Keratinocyte (primary cell): Measurements from ENCODE around the gene XRCC3. TPM values are rescaled to one million over a fixed set of nuclear protein-coding genes. Genes with fewer than 3 reads are reported as not detected.

Experiments
- DNase-seq: peaks from one replicate; pipeline ENCODE4 v3.0.0-alpha.2; 2011; ENCODE audit warnings: low read depth, missing footprints, low spot score
- FAIRE-seq: peaks from 2 replicates; lab custom pipeline; 2011; peaks lifted over from hg19 to GRCh38; lab: Jason Lieb, UNC
- H2AFZ ChIP-seq: 2 replicates; pipeline ENCODE4 v1.6.0; 2012; ENCODE audit warnings: low read length, control low read depth, inconsistent platforms; ENCODE audit not compliant: control insufficient read depth
- H3K27ac ChIP-seq: 2 replicates; pipeline ENCODE4 v1.5.1; 2011; ENCODE audit warnings: low read length; ENCODE audit not compliant: control insufficient read depth, insufficient read depth
- H3K27me3 ChIP-seq: 3 replicates; pipeline ENCODE4 v1.6.0; 2011; ENCODE audit warnings: low read length; ENCODE audit not compliant: control insufficient read depth, insufficient read depth; ENCODE audit errors: extremely low read depth
- H3K36me3 ChIP-seq, 2 experiments: 2 replicates in 1 of 2; 3 replicates in 1 of 2; pipeline ENCODE4 v1.5.1; 2011; ENCODE audit warnings: low read length in 2 of 2, mild to moderate bottlenecking in 1 of 2; ENCODE audit not compliant: control insufficient read depth in 2 of 2, insufficient read depth in 2 of 2; ENCODE audit errors: extremely low read depth in 1 of 2
- H3K4me1 ChIP-seq: 3 replicates; pipeline ENCODE4 v1.5.1; 2011; ENCODE audit warnings: low read length; ENCODE audit not compliant: control insufficient read depth, insufficient read depth; ENCODE audit errors: extremely low read depth
- H3K4me2 ChIP-seq: 3 replicates; pipeline ENCODE4 v1.6.0; 2011; ENCODE audit warnings: low read depth, low read length; ENCODE audit not compliant: control insufficient read depth, insufficient read depth; ENCODE audit errors: extremely low read depth
- H3K4me3 ChIP-seq, 3 experiments: fragments of 200-600 bp in 1 of 3; sonication (generic) in 1 of 3; 2 replicates in 2 of 3; 3 replicates in 1 of 3; pipeline ENCODE4 v1.5.1; 2011 to 2016; ENCODE audit warnings: low read length in 3 of 3, mild to moderate bottlenecking in 3 of 3, control low read depth in 2 of 3, inconsistent platforms in 1 of 3, low read depth in 1 of 3, mixed read lengths in 1 of 3, mixed run types in 1 of 3, moderate library complexity in 1 of 3; ENCODE audit not compliant: control insufficient read depth in 2 of 3, insufficient read depth in 2 of 3; ENCODE audit errors: extremely low read depth in 1 of 3
- H3K79me2 ChIP-seq: 2 replicates; pipeline ENCODE4 v1.6.0; 2012; ENCODE audit warnings: low read length; ENCODE audit not compliant: control insufficient read depth, insufficient read depth
- H3K9ac ChIP-seq: 3 replicates; pipeline ENCODE4 v1.6.0; 2011; ENCODE audit warnings: low read length; ENCODE audit not compliant: control insufficient read depth, insufficient read depth; ENCODE audit errors: extremely low read depth
- H3K9me1 ChIP-seq: 3 replicates; pipeline ENCODE4 v1.6.0; 2011; ENCODE audit warnings: low read length; ENCODE audit not compliant: control insufficient read depth, insufficient read depth; ENCODE audit errors: extremely low read depth
- H3K9me3 ChIP-seq: 2 replicates; pipeline ENCODE4 v1.5.1; 2012; ENCODE audit warnings: low read depth, low read length; ENCODE audit not compliant: control insufficient read depth
- H4K20me1 ChIP-seq: 3 replicates; pipeline ENCODE4 v1.6.0; 2011; ENCODE audit warnings: low read length; ENCODE audit not compliant: control insufficient read depth, insufficient read depth; ENCODE audit errors: extremely low read depth
- EZH2 ChIP-seq: IDR thresholded peaks from one replicate; pipeline ENCODE4 v1.6.1; 2012; ENCODE audit warnings: inconsistent platforms, mild to moderate bottlenecking, low read length, moderate library complexity
- dilution Hi-C: fragments of 300-500 bp; cut with MboI; formaldehyde crosslinking; loops from one replicate; pipeline ENCODE4 v1.7.0; 2020; ENCODE audit warnings: low sequenced_read_pairs; ENCODE audit not compliant: extremely low pct_ligation_motif_present
- polyA plus RNA-seq, 5 experiments: library from polyadenylated mRNA; depleted of rRNA in 3 of 5; stranded (reverse) in 3 of 5; stranded (forward) in 1 of 5; unstranded in 1 of 5; fragments of >200 nt; gene quantifications; 1 replicate in 1 of 5; 2 replicates in 3 of 5; 3 replicates in 1 of 5; pipeline versions ENCODE4 v1.2.1 to v1.2.3, GENCODE V29; 2011 to 2012; ENCODE audit warnings: missing spikeins in 2 of 5, low read depth in 1 of 5, low replicate concordance in 1 of 5
- TF ChIP-seq, protein P1 (sequence below), 3 experiments: IDR thresholded peaks in 1 of 3; conservative IDR thresholded peaks in 1 of 3; optimal IDR thresholded peaks in 1 of 3; 2 replicates in 2 of 3; 3 replicates in 1 of 3; pipeline versions ENCODE3 to v1.5.1; 2011; ENCODE audit warnings: low read length in 3 of 3, mild to moderate bottlenecking in 3 of 3, moderate library complexity in 2 of 3, control low read depth in 1 of 3, inconsistent platforms in 1 of 3; ENCODE audit not compliant: insufficient read depth in 2 of 3; ENCODE audit errors: extremely low read depth in 1 of 3

XRCC3 gene
- polyA plus RNA-seq, 1 donor (not counting 4 experiments of a cell fraction or from before 2014, with no cell fraction given): 21.0 TPM

DNA sequence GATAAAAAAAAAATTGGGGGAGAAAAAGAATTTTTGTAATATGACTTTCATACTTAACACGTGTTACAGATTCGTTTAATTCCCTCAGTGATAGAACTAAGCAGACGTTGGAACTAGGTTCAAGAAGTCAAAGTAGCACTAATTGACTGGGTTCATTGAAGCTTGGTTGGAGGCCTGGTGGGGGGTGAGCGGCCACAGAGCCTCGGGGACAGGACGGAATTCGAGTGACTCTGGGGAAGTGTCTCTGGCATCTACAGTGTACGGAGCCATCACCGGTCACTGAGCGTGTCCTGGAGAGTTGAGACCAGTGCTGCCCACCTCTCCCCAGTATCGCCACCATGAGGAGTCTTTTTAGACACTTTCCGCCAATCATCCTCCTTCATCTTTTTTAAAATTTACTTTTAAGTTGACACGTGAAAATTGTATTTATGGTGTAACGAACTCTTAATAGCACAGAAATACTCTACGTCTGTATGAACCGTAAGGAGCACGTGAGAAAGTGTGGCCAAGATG lies 1.7 kb upstream of the XRCC3 start:
- no peak for FAIRE-seq
- Histone ChIP-seq H3K9ac (peak overlapping the region; percentile 79), H3K79me2 (peaks cover 82% of the 10 kb centered on the region), H3K4me2 (peak overlapping the region; percentile 75), H3K27ac (no peak overlapping the region), H3K27me3 (no peaks in the 10 kb centered on the region), H3K9me1 (peaks cover 3% of the 10 kb centered on the region), H4K20me1 (peaks cover 21% of the 10 kb centered on the region), H3K4me1 (peaks cover 49% of the 10 kb centered on the region), H3K9me3 (no peaks in the 10 kb centered on the region), H2AFZ (no peak overlapping the region), H3K36me3 (peaks cover 5 to 9% of the 10 kb centered on the region in 2 experiments), H3K4me3 (peak overlapping the region; percentile 63 to 92 (median 86))
- dilution Hi-C loops: no loop called here
- DNase-seq: no peak
- TF ChIP-seq EZH2: no peak
- TF ChIP-seq, protein P1, sequence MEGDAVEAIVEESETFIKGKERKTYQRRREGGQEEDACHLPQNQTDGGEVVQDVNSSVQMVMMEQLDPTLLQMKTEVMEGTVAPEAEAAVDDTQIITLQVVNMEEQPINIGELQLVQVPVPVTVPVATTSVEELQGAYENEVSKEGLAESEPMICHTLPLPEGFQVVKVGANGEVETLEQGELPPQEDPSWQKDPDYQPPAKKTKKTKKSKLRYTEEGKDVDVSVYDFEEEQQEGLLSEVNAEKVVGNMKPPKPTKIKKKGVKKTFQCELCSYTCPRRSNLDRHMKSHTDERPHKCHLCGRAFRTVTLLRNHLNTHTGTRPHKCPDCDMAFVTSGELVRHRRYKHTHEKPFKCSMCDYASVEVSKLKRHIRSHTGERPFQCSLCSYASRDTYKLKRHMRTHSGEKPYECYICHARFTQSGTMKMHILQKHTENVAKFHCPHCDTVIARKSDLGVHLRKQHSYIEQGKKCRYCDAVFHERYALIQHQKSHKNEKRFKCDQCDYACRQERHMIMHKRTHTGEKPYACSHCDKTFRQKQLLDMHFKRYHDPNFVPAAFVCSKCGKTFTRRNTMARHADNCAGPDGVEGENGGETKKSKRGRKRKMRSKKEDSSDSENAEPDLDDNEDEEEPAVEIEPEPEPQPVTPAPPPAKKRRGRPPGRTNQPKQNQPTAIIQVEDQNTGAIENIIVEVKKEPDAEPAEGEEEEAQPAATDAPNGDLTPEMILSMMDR (optimal IDR thresholded peaks at IDR 0.05 in 1 of 3, IDR thresholded peaks at IDR 0.05 in 1 of 3, conservative IDR thresholded peaks at IDR 0.05 in 1 of 3; ENCODE audit: extremely low read depth in 1 of 3, insufficient read depth in 2 of 3, low read length in 3 of 3): no peak

DNA sequence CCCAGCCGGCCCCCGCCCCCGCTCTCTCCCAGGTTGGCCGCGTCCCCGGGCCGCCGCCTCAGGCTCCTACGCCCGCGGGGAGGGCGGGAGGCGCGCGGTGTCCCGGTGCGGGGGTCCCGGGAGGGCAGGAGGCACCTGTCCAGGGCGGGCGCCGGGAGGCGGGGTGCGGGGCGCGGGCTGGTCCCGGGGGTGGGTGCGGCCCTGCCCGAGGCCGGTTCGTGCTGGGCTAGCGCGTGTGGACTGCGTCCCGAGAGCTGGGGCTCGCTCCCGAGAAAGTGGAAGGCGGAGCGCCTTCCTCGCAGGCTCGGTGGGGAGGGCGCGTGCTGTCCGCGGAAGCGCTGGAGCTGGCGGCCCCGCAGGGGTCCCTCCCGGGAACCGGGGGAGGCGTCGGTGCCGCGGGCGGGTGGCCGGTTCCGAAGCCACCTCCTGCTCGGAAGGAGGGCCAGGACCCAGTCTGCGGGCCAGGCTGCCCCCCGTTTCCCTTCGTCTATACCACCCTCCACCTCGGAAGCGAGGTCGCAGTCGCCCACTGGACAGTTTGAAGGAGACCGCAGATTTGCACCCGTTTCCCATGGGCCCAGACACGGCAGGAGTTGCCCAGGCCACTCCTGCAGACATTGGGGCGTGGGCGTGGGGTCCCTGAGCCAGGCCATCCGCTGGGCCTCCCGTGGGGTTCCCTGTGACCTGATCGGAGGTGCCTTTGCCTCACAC lies 995 bp upstream of the XRCC3 start:
- dilution Hi-C loops: no loop called here
- Histone ChIP-seq H3K9me1 (peaks cover 3% of the 10 kb centered on the region), H3K4me3 (peak overlapping the region; percentile 63 to 92 (median 86)), H2AFZ (no peak overlapping the region), H3K9ac (peak overlapping the region; percentile 79), H3K36me3 (peaks cover 5 to 6% of the 10 kb centered on the region in 2 experiments), H3K9me3 (no peaks in the 10 kb centered on the region), H3K4me2 (peak overlapping the region; percentile 75), H3K79me2 (peaks cover 75% of the 10 kb centered on the region), H3K27ac (peak overlapping the region; percentile 49), H3K27me3 (no peaks in the 10 kb centered on the region), H3K4me1 (peaks cover 56% of the 10 kb centered on the region), H4K20me1 (peaks cover 19% of the 10 kb centered on the region)
- DNase-seq: no peak
- no peak for FAIRE-seq
- TF ChIP-seq, protein P1 (optimal IDR thresholded peaks at IDR 0.05 in 1 of 3, IDR thresholded peaks at IDR 0.05 in 1 of 3, conservative IDR thresholded peaks at IDR 0.05 in 1 of 3; ENCODE audit: extremely low read depth in 1 of 3, insufficient read depth in 2 of 3, low read length in 3 of 3): no peak
- no peak for TF ChIP-seq EZH2
